Measurements from ENCODE around the gene PTPRD.

- TF ChIP-seq CTCF (conservative IDR thresholded peaks at IDR 0.05; ENCODE audit: low read depth, low read length) (no peak), EZH2 (IDR thresholded peaks at IDR 0.05; ENCODE audit: borderline replicate concordance, low read depth, low read length, poor library complexity, severe bottlenecking) (no peak)
These were observed 2054.6 kb downstream of the PTPRD start for GRCh38 chr9:8558176-8558575.
